ENCODE data around the gene HECA. TPM values are rescaled to one million over a fixed set of nuclear protein-coding genes. Genes with fewer than 3 reads are reported as not detected.

The HECA gene
- total and polyA plus RNA-seq, 2 donors (not counting 1 experiment from before 2014, with no cell fraction given) = 13.0 to 26.6 TPM

- TF ChIP-seq EZH2 (IDR thresholded peaks at IDR 0.05; ENCODE audit: low read length, missing control alignments) = no peak
- TF ChIP-seq CTCF (conservative IDR thresholded peaks at IDR 0.05 in 1 of 2, IDR thresholded peaks at IDR 0.05 in 1 of 2; ENCODE audit: low read depth in 1 of 2, low read length in 2 of 2) = no peak
- Histone ChIP-seq H3K27me3 (ENCODE audit: control insufficient read depth, insufficient read depth, low read length) (no peaks in the 10 kb centered on the region), H2AFZ (ENCODE audit: low read length) (no peak overlapping the region), H3K27ac (ENCODE audit: insufficient read depth, low read length) (no peak overlapping the region), H3K4me3 (replicated peaks in 1 of 4; ENCODE audit: control extremely low read depth in 1 of 4, insufficient read depth in 1 of 4, low read depth in 3 of 4, low read length in 4 of 4) (no peak overlapping the region), H3K79me2 (ENCODE audit: control insufficient read depth, insufficient read depth, low read length) (no peaks in the 10 kb centered on the region), H3K4me1 (ENCODE audit: control insufficient read depth, extremely low read depth, insufficient read depth, low read length) (no peaks in the 10 kb centered on the region), H3K4me2 (ENCODE audit: extremely low read depth, insufficient read depth, low read length) (no peak overlapping the region), H3K36me3 (ENCODE audit: control insufficient read depth, insufficient read depth, low read length) (no peaks in the 10 kb centered on the region), H3K9me3 (ENCODE audit: control insufficient read depth, insufficient read depth, low read depth, low read length) (no peaks in the 10 kb centered on the region), H3K9ac (ENCODE audit: insufficient read depth, low read length) (no peak overlapping the region), H4K20me1 (ENCODE audit: control insufficient read depth, extremely low read depth, insufficient read depth, low read length) (no peaks in the 10 kb centered on the region)
- no peak for DNase-seq (ENCODE audit: low read depth in 2 of 2)
Measured at GRCh38 chr6:139112146-139112545, 22.7 kb upstream of the HECA start.

- Histone ChIP-seq H3K36me3 (ENCODE audit: control insufficient read depth, insufficient read depth, low read length) (no peaks in the 10 kb centered on the region), H3K27ac (ENCODE audit: insufficient read depth, low read length) (no peak overlapping the region), H3K4me2 (ENCODE audit: extremely low read depth, insufficient read depth, low read length) (no peak overlapping the region), H3K4me1 (ENCODE audit: control insufficient read depth, extremely low read depth, insufficient read depth, low read length) (no peaks in the 10 kb centered on the region), H3K9me3 (ENCODE audit: control insufficient read depth, insufficient read depth, low read depth, low read length) (no peaks in the 10 kb centered on the region), H2AFZ (ENCODE audit: low read length) (no peak overlapping the region), H3K79me2 (ENCODE audit: control insufficient read depth, insufficient read depth, low read length) (no peaks in the 10 kb centered on the region), H3K27me3 (ENCODE audit: control insufficient read depth, insufficient read depth, low read length) (no peaks in the 10 kb centered on the region), H3K9ac (ENCODE audit: insufficient read depth, low read length) (no peak overlapping the region), H3K4me3 (replicated peaks in 1 of 4; ENCODE audit: control extremely low read depth in 1 of 4, insufficient read depth in 1 of 4, low read depth in 3 of 4, low read length in 4 of 4) (no peak overlapping the region), H4K20me1 (ENCODE audit: control insufficient read depth, extremely low read depth, insufficient read depth, low read length) (no peaks in the 10 kb centered on the region)
- no peak for TF ChIP-seq EZH2 (IDR thresholded peaks at IDR 0.05; ENCODE audit: low read length, missing control alignments)
- no peak for TF ChIP-seq CTCF (conservative IDR thresholded peaks at IDR 0.05 in 1 of 2, IDR thresholded peaks at IDR 0.05 in 1 of 2; ENCODE audit: low read depth in 1 of 2, low read length in 2 of 2)
- DNase-seq (ENCODE audit: low read depth in 2 of 2) = no peak
Measured at GRCh38 chr6:139112561-139112960, 22.3 kb upstream of the HECA start.

- Histone ChIP-seq H3K79me2 (ENCODE audit: control insufficient read depth, insufficient read depth, low read length) (no peaks in the 10 kb centered on the region), H2AFZ (ENCODE audit: low read length) (no peak overlapping the region), H3K9me3 (ENCODE audit: control insufficient read depth, insufficient read depth, low read depth, low read length) (no peaks in the 10 kb centered on the region), H3K27ac (ENCODE audit: insufficient read depth, low read length) (no peak overlapping the region), H3K9ac (ENCODE audit: insufficient read depth, low read length) (no peak overlapping the region), H3K4me1 (ENCODE audit: control insufficient read depth, extremely low read depth, insufficient read depth, low read length) (no peaks in the 10 kb centered on the region), H3K4me2 (ENCODE audit: extremely low read depth, insufficient read depth, low read length) (no peak overlapping the region), H3K27me3 (ENCODE audit: control insufficient read depth, insufficient read depth, low read length) (no peaks in the 10 kb centered on the region), H3K36me3 (ENCODE audit: control insufficient read depth, insufficient read depth, low read length) (no peaks in the 10 kb centered on the region), H4K20me1 (ENCODE audit: control insufficient read depth, extremely low read depth, insufficient read depth, low read length) (no peaks in the 10 kb centered on the region), H3K4me3 (replicated peaks in 1 of 4; ENCODE audit: control extremely low read depth in 1 of 4, insufficient read depth in 1 of 4, low read depth in 3 of 4, low read length in 4 of 4) (no peak overlapping the region)
- TF ChIP-seq CTCF (conservative IDR thresholded peaks at IDR 0.05 in 1 of 2, IDR thresholded peaks at IDR 0.05 in 1 of 2; ENCODE audit: low read depth in 1 of 2, low read length in 2 of 2) (no peak), EZH2 (IDR thresholded peaks at IDR 0.05; ENCODE audit: low read length, missing control alignments) (no peak)
- no peak for DNase-seq (ENCODE audit: low read depth in 2 of 2)
Measured at GRCh38 chr6:139114746-139115145, 20.1 kb upstream of the HECA start.
